Hepatocyte (in vitro differentiated cells): ENCODE data around the gene MSGN1. TPM values are rescaled to one million over a fixed set of nuclear protein-coding genes. Genes with fewer than 3 reads are reported as not detected.

Experiments used
- DNase-seq: peaks from one replicate; pipeline ENCODE4 v3.0.0-alpha.2; 2016; ENCODE audit warnings: low spot score
- H2AFZ ChIP-seq: fragments of 200-600 bp; sonication (generic); 2 replicates; pipeline ENCODE4 v1.6.0; 2016; ENCODE audit warnings: antibody characterized with exemption, mild to moderate bottlenecking
- H3K27ac ChIP-seq: fragments of 200-600 bp; sonication (generic); 2 replicates; pipeline ENCODE4 v1.5.1; 2016; ENCODE audit warnings: mild to moderate bottlenecking
- H3K27me3 ChIP-seq: fragments of 200-600 bp; sonication (generic); 2 replicates; pipeline ENCODE4 v1.6.1; 2016
- H3K36me3 ChIP-seq: fragments of 200-600 bp; sonication (generic); replicated peaks from 2 replicates; pipeline ENCODE4 v1.5.1; 2016; ENCODE audit warnings: low read depth; ENCODE audit not compliant: insufficient read depth
- H3K4me1 ChIP-seq: fragments of 200-600 bp; sonication (generic); 2 replicates; pipeline ENCODE4 v1.5.1; 2016; ENCODE audit warnings: mild to moderate bottlenecking, moderate library complexity; ENCODE audit not compliant: insufficient read depth
- H3K4me2 ChIP-seq: fragments of 200-600 bp; sonication (generic); 2 replicates; pipeline ENCODE4 v1.6.0; 2016
- H3K4me3 ChIP-seq: fragments of 200-600 bp; sonication (generic); 2 replicates; pipeline ENCODE4 v1.5.1; 2016; ENCODE audit warnings: mild to moderate bottlenecking
- H3K79me2 ChIP-seq: fragments of 200-600 bp; sonication (generic); 2 replicates; pipeline ENCODE4 v1.6.0; 2017; ENCODE audit warnings: mild to moderate bottlenecking
- H3K9me2 ChIP-seq: fragments of 200-600 bp; sonication (generic); replicated peaks from 2 replicates; pipeline ENCODE4 v1.6.0; 2017; ENCODE audit warnings: mild to moderate bottlenecking; ENCODE audit not compliant: insufficient read depth
- H3K9me3 ChIP-seq: fragments of 200-600 bp; sonication (generic); 2 replicates; pipeline ENCODE4 v1.5.1; 2016; ENCODE audit warnings: low read depth, mild to moderate bottlenecking
- H4K20me1 ChIP-seq: fragments of 200-600 bp; sonication (generic); 2 replicates; pipeline ENCODE4 v1.6.0; 2016; ENCODE audit warnings: mild to moderate bottlenecking; ENCODE audit not compliant: insufficient read depth, poor library complexity, severe bottlenecking
- CTCF ChIP-seq: fragments of 200-600 bp; sonication (generic); IDR thresholded peaks from 2 replicates; pipeline ENCODE4 v1.5.1; 2016; ENCODE audit warnings: antibody characterized with exemption, mild to moderate bottlenecking; ENCODE audit not compliant: poor library complexity
- EZH2 ChIP-seq: fragments of 200-600 bp; sonication (generic); IDR thresholded peaks from 2 replicates; pipeline ENCODE4 v1.6.1; 2016; ENCODE audit warnings: antibody characterized with exemption, mild to moderate bottlenecking, borderline replicate concordance
- EZH2phosphoT487 ChIP-seq: fragments of 200-600 bp; sonication (generic); IDR thresholded peaks from one replicate; pipeline ENCODE4 v1.6.1; 2018; ENCODE audit warnings: antibody characterized with exemption, mild to moderate bottlenecking, low read depth, moderate library complexity; ENCODE audit not compliant: unreplicated experiment, severe bottlenecking
- WGBS: methylation state at CpG from one replicate; pipeline ENCODE4 v1.1.6; 2016; ENCODE audit warnings: low lambda C conversion rate; ENCODE audit errors: missing lambda C conversion rate; 5-methylcytosine and 5-hydroxymethylcytosine counted together
- polyA plus RNA-seq: library from polyadenylated mRNA; unstranded; fragments of >200 nt; fragmentation: Nextera tagmentation; extraction: Ambion mirVana; gene quantifications from 2 replicates; pipeline ENCODE4 v1.2.1, GENCODE V29; 2016
- total RNA-seq: library from RNA; depleted of rRNA; stranded (reverse); fragments of >200 nt; gene quantifications from 2 replicates; pipeline ENCODE4 v1.2.3, GENCODE V29; 2014

Gene MSGN1
- total and polyA plus RNA-seq, 2 experiments from 2014 or later = not detected

GRCh38 chr2:17813010-17813741 lies 3.1 kb upstream of the MSGN1 start:
- 79% methylated on average over 5 of the region's 5 CpGs for WGBS
- Histone ChIP-seq H4K20me1 (no peaks in the 10 kb centered on the region), H3K9me3 (no peaks in the 10 kb centered on the region), H3K27me3 (no peaks in the 10 kb centered on the region), H3K79me2 (no peaks in the 10 kb centered on the region), H3K36me3 (no peaks in the 10 kb centered on the region), H2AFZ (no peak overlapping the region), H3K4me2 (no peak overlapping the region), H3K9me2 (no peaks in the 10 kb centered on the region), H3K27ac (peak overlapping the region; percentile 51), H3K4me3 (no peak overlapping the region), H3K4me1 (no peaks in the 10 kb centered on the region)
- no peak for DNase-seq
- TF ChIP-seq CTCF (no peak), EZH2 (no peak), EZH2phosphoT487 (no peak)

GRCh38 chr2:17813742-17814473 lies 2.4 kb upstream of the MSGN1 start:
- TF ChIP-seq EZH2phosphoT487 (no peak), EZH2 (no peak), CTCF (no peak)
- Histone ChIP-seq H2AFZ (no peak overlapping the region), H4K20me1 (no peaks in the 10 kb centered on the region), H3K4me1 (no peaks in the 10 kb centered on the region), H3K27me3 (no peaks in the 10 kb centered on the region), H3K4me2 (no peak overlapping the region), H3K27ac (peak overlapping the region; percentile 51), H3K79me2 (no peaks in the 10 kb centered on the region), H3K4me3 (no peak overlapping the region), H3K9me3 (no peaks in the 10 kb centered on the region), H3K36me3 (no peaks in the 10 kb centered on the region), H3K9me2 (no peaks in the 10 kb centered on the region)
- DNase-seq = no peak
- WGBS = 90% methylated on average over 5 of the region's 5 CpGs

GRCh38 chr2:17814601-17815000 lies 1.7 kb upstream of the MSGN1 start:
- Histone ChIP-seq H4K20me1 (no peaks in the 10 kb centered on the region), H3K79me2 (no peaks in the 10 kb centered on the region), H3K9me2 (no peaks in the 10 kb centered on the region), H2AFZ (no peak overlapping the region), H3K9me3 (no peaks in the 10 kb centered on the region), H3K4me2 (no peak overlapping the region), H3K4me3 (no peak overlapping the region), H3K27ac (no peak overlapping the region), H3K27me3 (no peaks in the 10 kb centered on the region), H3K4me1 (no peaks in the 10 kb centered on the region), H3K36me3 (no peaks in the 10 kb centered on the region)
- TF ChIP-seq EZH2phosphoT487 (no peak), EZH2 (no peak)
- DNase-seq = no peak
- whole genome bisulfite sequencing = 88% methylated on average over 1 of the region's 1 CpG
